G401 (cell line): ENCODE measurements around the gene PRR15. TPM values are rescaled to one million over a fixed set of nuclear protein-coding genes. Genes with fewer than 3 reads are reported as not detected.

Experiments
- DNase-seq: peaks from one replicate; pipeline ENCODE4 v3.0.0-alpha.2; 2015; ENCODE audit warnings: low spot score
- in situ Hi-C: cut with HindIII; loops from 2 replicates; pipeline ENCODE4 v1.10.0; 2016; ENCODE audit warnings: low sequenced_read_pairs, mixed read lengths
- total RNA-seq: library from RNA; depleted of rRNA; stranded (reverse); fragments of >200 nt; shearing (Covaris generic); gene quantifications from 2 replicates; pipeline ENCODE4 v1.2.3, GENCODE V29; 2014

PRR15 gene
- total RNA-seq, 1 experiment from 2014 or later = not detected

DNA sequence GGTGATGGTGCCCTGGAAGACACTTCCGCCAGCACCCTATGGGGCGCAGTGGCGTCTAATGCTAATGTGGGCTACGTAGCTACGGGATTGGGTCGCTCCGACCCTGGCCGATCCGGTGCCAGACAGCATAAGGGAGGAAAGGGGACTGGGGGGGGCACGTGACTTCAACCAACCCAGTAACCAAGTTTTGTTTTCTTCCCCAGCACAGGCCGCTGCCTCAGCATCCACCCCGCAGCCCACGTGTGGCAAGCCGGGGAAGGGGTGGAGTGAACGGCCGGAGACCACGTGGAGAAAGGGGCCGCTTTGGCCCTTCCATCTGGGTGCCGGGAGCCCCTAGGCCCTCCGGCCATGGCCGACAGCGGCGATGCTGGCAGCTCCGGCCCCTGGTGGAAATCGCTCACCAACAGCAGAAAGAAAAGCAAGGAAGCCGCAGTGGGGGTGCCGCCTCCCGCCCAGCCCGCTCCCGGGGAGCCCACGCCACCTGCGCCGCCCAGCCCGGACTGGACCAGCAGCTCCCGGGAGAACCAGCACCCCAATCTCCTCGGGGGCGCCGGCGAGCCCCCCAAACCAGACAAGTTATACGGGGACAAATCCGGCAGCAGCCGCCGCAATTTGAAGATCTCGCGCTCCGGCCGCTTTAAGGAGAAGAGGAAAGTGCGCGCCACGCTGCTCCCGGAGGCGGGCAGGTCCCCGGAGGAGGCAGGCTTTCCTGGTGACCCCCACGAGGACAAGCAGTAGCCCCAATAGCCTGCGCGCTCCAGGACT is 2.5 kb downstream of the PRR15 start:
- in situ Hi-C loops = no loop called here
- no peak for DNase-seq

DNA sequence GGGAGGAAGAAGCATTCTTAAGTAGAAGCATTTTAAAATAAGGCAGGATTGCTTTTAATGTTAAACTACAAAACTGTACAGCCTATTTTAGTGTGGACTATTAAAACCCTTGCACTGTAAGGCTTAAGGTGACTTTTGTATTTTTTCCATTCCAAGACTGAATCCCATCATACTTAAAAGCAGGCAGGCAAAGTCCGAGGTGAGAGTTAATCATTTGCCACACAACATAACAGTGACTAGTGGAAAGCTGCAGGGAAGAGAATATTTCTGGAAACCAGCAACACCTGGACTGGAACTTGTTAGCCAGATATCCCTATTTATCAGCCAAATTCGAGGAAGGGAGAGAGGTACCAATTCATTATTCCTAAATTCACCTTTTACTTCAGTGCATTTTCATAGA is 3.5 kb downstream of the PRR15 start:
- in situ Hi-C loops = no loop called here

DNA sequence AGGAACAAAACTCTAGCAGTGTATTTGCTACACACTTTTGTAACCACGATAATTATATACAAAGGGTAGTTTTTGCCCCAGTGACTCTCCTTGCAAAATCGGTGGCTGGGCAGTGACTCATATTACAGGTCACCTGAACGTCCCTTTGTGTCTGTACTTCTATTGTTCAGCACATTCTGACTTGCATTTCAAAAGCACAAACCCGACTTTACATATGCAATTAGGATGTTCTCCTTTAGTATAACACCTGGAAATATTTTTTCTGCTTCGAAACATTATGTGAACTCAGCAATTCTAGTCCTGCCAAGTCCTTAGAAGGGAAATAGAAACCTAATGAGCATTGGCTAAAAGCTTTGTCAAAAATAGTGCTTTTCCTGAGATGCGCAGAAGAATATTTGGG is 6.0 kb downstream of the PRR15 start:
- in situ Hi-C loops = no loop called here
- DNase-seq = no peak

More for the DNA sequence above, 3.5 kb downstream of the PRR15 start:
- no peak for DNase-seq

DNA sequence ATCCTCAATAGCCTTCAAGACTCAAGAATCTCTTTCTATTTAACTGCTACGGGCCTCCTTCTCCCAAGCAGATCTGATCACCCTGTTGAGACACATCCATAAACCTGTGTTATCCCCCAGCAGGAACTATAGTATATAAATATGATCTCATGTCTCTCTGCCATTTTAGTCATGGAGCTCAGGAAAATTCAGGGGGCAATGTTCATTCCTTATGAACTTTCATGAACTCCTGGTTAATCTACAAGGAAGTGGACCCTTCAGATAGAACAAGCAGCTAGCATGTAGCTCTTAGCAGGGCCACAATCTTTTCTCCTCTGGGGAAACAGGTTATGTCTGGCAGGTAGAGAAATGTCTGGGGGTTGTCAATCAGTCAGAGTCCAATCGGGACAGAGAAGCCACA is 8.9 kb downstream of the PRR15 start:
- in situ Hi-C loops = no loop called here
- no peak for DNase-seq

DNA sequence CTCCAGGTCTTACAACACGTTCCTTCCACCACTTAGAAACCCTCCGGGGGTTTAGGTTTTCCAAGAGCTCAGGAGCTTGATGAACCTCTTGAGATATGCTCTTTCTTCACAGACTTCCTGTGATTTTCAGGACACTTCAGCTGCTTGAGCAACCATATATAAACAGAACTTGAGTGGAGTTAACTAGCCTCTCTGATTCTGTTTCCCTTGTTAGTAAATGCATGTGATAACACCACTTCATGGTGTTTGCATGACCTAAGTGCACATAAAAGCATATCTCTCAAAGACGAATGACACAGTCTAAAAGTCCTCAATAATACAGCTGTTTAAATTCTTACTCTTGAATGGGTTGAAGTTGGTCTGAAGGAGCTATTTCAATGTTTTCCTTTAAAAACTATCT is 9.9 kb downstream of the PRR15 start:
- in situ Hi-C loops = no loop called here
- no peak for DNase-seq

DNA sequence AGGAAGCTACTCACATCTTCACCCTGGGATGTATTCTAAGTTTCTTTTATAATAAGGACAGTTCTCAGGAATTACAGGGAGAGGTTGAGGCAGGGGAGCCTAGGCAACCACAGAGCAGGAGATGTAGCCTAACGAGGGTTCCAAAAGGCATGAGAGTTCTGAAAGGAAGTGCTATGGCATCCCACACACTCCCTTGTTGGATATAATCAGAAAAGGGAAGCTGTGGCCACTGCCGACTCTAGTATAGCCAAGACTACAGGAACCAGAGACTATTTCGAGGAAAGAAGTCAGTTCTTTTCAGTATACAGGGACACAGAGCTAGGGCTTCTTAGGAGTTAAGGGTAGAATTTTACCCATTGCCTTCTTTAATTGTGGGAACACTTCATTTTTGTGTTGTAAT is 11.0 kb downstream of the PRR15 start:
- in situ Hi-C loops = no loop called here
- no peak for DNase-seq

DNA sequence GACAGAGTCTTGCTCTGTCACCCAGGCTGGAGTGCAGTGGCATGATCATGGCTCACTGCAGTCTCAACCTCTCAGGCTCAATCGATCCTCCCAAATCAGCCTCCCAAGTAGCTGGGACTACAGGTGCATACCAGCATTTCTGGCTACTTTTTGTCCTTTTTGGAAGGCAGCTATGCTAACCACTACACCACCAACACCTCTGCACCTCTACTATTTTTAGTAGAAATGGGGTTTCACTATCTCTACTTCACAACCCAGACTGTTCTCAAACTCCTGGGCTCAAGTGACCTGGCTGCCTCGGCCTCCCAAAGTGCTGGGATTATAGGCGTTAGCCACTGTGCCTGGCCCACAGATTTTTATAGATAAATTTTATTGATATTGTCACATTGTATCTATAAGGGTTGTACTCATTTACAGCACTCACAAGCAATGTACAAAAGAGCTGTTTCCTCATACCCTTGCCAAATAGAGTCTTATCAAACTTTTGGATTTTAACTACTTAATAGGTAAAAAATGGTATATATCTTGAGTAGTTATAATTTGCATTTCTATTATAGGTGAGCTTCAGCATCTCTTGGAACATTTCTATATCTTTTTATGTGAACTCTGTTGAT is 23.7 kb downstream of the PRR15 start:
- no peak for DNase-seq
- in situ Hi-C loops = no loop called here

DNA sequence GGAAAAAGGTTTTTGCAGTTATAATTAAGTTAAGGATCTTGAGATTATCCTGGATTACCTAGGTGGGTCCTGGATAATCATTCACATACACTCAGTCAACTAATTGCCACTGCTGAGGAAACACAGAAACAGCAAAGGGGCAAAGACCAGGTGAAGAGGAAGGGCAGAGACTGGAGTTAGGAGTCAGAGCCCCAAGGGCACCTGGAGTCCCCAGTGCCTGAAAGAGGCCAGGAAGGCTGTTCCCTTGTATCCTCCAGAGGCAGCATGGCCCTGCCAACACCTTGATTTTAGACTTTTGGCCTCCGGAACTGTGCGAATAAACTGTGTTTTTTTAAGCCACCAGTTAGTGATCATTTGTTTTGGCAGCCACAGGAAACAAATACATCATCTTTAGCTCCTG is 24.6 kb downstream of the PRR15 start:
- DNase-seq = no peak
- in situ Hi-C loops = no loop called here

DNA sequence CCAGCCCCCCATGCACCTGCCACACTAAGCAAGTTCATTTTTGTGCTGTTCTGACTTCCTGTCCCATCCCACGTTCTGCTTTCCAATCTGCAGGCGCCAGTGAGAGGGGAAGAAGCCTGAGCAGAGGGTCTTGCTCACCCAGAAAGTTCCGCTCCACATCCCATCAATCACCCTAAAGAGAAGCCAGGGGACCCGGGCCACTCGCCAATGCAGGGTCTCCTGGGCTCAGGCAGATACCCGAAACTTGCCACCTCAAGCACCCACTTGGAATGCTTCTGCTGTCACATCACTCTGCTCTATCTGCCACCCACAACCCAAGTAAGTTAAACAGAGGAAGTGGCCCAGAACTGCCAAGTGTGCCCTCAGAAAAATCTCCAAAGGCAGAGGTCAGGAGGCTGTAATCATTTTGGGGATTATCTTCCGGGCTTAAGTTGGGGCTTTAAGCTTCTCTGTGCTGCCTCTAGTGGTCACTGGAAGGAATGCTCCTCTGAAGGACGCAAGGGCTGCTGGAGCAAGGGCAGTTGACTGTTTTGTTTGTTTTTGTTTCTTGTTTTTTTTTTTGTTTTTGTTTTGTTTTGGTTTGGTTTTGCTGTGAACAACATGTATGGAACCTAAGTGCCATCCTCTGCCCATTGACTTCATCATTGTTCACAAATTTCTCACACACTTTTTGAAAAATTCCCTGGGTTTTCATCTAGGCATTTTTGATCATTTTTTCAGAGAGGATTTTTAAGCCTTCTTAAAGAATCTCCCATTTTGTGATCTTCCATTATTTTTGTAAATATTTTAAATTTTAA is 25.5 kb downstream of the PRR15 start:
- in situ Hi-C loops = no loop called here
- DNase-seq = no peak

DNA sequence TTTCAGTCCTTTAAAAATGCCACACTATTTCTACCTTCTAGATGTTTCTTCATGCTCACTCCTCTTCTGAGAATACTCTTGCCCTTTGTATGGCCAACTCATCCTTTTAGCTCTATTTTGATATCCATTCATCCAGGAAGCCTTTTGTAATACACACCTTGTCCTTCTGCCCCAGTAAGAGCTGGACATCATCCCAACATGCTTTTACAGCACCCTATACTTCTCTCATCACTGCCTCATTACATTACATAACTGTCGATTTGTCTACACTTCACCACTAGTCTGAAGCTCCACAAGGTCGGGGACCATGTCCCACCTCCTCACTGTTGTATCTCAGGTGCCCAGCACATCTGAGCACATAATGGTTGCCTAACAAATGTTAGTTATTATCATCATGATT is 29.2 kb downstream of the PRR15 start:
- no peak for DNase-seq
- in situ Hi-C loops = no loop called here

DNA sequence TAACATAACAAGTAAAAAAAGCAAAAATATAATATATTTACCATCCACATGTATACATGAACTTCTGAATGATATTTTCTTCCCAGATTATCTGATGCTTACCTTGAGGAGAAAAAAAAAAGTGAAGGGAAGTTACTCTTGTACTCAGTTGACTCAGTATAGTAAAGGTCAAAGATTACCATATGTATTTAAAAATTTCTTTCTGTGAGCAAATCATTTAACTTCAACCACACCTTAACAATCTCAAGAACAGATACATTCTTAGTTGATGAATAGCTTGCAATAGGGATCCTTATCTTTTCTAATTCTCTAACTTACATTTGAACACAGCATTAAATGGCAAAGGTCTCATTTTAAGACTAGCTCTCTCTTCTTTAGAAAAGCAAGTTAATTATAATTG is 29.8 kb downstream of the PRR15 start:
- in situ Hi-C loops = no loop called here
- no peak for DNase-seq

DNA sequence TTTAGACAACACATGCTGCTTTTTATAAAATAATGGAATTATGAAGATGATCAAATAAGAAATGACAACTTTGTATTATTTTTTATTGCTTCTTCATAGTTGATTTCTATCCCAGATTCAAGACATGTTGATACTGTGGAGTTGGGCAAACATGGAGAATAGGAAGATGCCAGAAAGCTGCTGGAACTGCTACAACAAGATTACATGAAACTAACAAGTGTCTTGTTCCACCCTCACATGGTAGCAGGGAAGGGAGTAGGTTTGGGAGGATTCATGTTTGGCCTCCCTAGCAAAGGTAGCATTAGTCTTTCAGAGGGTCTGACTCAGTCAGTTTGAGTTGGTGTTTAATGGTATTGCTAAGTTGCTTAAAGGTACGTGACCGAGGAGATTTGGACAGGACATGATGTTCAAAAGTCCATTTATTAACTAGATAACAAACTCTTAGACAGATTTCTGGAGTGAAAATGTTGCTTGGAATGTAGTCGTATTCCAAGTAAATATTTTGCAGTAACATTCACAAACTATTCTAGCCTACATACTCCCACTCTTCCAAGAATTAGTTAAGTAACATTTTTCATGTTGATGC is 33.1 kb downstream of the PRR15 start:
- no peak for DNase-seq
- in situ Hi-C loops = no loop called here

DNA sequence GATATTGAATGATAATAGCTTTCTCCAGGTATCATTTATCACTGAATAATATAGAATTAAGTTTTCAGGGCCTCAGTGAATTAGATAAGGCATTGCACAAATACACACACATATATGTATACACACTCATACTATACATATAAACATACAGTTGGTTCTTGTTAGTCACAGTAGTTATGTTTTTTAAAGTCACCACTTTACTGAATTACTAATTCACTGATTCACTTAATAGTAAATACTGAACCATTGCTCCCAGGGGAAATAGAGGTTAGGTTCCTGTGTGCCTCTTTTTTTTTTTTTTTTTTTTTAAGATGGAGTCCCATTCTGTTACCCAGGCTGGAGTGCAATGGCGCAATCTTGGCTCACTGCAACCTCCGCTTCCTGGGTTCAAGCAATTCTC is 33.6 kb downstream of the PRR15 start:
- in situ Hi-C loops = no loop called here

DNA sequence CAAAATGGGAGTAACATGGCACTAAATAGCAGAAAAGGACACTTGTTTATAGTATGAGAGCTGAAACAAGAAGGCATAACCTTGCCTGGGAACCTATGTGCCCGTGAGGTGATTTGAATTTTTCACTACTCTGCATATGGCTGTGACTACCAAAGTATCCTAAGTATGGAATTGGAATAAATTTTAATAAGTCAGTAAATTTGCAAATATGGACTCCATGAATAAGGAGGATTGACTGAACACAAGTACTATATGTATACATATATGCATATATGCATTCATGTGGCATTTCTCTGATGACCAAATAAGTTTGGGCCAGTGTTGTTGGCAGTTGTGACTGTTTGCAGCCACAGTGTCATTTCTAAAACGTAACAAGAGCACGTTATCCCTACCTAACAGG is 34.5 kb downstream of the PRR15 start:
- in situ Hi-C loops = no loop called here
- no peak for DNase-seq

More for the DNA sequence above, 33.6 kb downstream of the PRR15 start:
- no peak for DNase-seq

DNA sequence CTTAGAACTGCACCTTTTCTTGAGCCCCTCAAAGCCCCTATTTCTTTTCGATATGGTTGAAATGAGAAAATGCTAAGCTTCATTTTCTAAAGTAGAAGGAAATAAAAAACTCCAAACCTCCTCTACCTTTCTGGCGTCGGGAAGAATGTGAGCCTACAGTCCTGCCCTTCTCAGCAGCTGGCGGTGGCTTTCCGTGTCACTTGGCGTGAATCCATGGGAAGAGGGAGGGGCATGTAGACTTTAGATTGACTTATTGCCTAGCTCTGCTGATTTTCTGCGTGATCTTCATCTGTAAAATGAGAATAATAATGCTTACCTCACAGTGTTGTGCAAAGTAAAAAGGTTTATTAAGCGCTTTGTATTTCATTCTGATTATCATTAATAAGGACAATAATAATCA is 35.0 kb downstream of the PRR15 start:
- DNase-seq = no peak
- in situ Hi-C loops = no loop called here

DNA sequence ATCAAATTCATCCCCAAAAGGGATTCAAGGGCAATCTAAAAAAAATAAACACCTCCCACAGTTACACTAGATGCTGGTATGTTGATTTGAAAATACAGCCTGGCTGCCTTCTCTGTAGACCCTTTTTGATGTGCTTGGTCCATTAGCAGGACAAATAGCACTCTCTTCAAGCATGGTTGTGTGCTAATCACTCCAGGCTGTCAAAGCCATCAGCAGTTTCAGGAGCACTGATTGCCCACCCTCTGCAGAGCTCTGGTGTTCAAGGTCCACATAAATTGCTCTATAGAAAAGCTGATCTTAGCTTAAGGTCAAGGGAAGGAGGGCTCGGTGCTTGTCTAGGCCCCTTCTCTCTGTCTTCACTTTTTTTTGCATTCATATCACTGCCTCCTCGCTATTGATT is 35.4 kb downstream of the PRR15 start:
- no peak for DNase-seq
- in situ Hi-C loops = no loop called here

DNA sequence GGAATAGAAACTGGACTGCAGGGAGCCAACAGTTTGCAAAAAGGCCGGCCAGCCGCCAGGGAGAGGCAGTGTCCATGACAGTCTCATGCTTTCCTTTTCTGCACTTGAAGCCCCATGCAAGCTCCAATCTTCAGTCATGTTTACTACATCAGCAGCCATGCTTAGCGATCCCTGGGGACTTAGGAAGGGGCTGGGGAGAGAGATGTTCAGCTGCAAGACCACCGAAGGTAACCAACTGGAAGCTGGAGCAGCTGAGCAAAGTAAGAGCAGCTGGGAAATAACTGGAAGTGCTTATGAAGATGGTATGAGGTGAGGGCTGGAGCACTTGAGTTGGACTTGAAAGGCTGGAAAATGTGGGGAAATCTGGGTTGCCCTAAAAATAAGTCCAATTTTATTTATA is 37.0 kb downstream of the PRR15 start:
- no peak for DNase-seq
- in situ Hi-C loops = no loop called here

DNA sequence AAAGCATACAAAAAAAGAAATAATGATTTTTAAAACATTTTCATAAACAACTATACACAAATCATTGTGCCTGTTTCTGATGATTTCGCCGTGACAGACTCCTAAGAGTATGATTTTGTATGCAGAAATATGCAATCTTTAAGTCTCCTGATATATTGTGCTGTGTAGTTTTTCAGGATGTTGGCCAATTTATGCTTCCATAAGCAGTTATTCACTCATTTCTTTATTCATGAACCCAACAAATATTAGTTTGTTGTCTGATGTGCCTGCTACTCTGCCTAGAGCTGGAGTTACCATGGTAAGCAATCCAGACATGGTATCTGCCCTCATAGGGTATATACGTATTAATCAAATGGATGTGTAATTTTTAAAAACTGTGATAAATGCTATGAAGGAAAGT is 40.4 kb downstream of the PRR15 start:
- in situ Hi-C loops = no loop called here
- DNase-seq = no peak

DNA sequence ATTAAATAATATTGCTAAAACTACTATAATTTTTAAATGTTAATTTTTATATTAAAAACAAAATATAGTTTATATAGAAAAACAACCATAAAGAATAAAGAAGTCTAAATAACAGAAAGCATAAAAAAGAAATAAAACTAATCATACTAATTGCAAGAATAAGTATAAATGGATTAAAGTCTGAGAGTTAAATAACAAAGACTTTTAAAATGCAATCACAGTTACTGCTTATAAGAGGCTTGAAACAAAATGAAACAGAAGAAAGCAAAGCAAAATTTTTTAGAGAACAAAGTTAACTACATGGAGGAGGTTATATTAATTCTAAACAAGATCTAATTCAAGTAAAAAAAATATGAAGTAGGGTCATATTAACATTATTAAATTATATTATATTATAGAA is 41.1 kb downstream of the PRR15 start:
- in situ Hi-C loops = no loop called here
- no peak for DNase-seq

DNA sequence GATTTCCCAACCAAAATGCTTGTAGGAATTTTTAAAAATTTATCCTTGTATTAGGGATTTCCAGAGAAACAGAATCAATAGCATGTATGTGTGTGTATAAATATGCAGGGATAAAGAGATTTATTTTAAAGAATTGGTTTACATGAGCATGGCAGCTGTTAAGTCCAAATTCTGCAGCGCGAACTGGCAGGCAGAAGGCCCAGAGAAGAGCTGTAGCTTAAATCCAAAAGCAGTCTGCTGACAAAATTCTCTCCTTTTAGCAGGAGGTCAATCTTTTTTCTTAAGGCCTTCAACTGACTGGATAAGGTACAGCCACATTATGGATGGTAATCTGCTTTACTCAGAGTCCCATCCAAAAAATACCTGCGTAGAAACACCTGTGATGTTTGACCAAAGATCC is 42.0 kb downstream of the PRR15 start:
- in situ Hi-C loops = no loop called here
- no peak for DNase-seq
